ENCODE measurements around the gene PSPC1.
"Not testable (repeated sequence)": the region's sequence is repeated elsewhere in the genome, so short reads cannot be mapped to it uniquely, and the experiment has no call there.

PSPC1 gene

DNA sequence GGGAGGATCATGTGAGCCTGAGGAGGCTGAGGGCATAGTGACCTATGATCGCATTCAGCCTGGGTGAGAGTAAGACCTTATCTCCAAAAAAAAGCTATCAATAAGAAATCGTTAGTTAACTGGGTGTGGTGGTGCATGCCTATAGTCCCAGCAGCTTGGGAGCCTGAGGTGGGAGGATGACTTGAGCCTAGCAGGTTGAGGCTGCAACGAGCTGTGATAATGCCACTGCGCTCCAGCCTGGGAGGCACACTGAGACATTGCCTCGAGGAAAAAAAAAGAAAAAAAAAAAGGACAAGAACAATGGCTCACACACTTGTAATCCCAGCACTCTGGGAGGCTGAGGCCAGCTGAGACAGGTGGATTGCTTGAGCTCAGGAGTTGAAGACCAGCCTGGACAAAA is 16.2 kb downstream of the PSPC1 start:
- no peak for DNase-seq (ENCODE audit: low read depth in 2 of 3, low spot score in 1 of 3)

DNA sequence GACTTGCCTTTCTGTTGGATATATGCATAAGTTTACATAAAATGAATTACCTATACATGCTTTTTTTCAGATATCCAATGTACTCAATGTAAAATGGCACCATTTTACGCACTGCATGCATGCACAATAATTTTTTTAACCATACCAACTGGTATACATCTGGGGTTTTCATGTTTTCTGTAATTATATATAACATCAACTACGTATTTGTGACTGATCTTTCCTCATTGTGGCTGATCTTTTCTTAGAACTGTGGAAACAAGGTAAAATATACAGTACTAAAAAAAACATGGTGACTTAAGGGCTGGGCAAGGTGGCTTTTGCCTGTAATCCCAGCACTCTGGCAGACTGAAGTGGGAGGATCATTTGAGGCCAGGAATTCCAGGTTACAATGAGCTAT is 18.5 kb downstream of the PSPC1 start:
- DNase-seq (ENCODE audit: low read depth in 2 of 3, low spot score in 1 of 3) = no peak

GRCh38 chr13:19763618-19764017 is 19.1 kb downstream of the PSPC1 start:
- no peak for DNase-seq (ENCODE audit: low read depth in 2 of 3, low spot score in 1 of 3)

DNA sequence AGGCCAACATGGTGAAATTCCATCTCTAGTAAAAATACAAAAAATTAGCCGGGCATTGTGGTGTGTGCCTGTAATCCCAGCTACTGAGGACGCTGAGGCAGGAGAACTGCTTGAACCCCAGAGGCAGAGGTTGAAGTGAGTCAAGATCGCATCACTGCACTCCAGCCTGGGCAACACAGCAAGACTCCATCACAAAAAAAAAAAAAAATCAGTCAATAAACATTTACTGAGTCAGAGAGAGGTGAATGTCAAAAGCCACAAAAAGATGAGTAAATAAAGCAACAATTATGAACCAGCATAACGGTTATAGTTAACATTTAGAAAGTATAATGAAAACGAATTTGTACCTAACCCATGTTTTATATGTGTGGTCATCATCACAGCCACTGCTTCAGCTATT is 23.1 kb downstream of the PSPC1 start:
- DNase-seq (ENCODE audit: low read depth in 2 of 3, low spot score in 1 of 3) = no peak

GRCh38 chr13:19742643-19743042 is 40.1 kb downstream of the PSPC1 start:
- DNase-seq (ENCODE audit: low read depth in 2 of 3, low spot score in 1 of 3) = no peak

- no peak for DNase-seq (ENCODE audit: low read depth in 2 of 3, low spot score in 1 of 3)
These were observed 44.7 kb downstream of the PSPC1 start for GRCh38 chr13:19737844-19738557.

GRCh38 chr13:19726611-19727010 is 56.1 kb downstream of the PSPC1 start:
- no peak for DNase-seq (ENCODE audit: low read depth in 2 of 3, low spot score in 1 of 3)

DNA sequence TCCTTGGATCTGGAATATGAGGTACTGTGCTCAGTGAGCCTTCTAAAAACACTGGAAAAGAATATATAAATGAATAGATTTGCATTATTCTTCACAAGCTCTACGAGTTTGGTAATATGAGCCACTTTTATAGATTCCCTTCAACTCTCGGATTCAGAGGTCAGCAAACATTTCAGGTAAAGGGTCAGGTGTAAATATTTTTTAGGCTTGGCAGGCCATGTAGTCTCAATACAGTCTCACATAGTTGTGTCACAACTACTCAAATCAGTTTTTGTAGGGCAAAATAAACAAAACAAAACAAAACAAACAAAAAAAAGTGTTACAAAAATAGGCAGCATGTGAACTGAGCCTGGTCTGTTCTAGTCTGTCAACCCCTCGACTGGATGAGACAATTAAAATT is 57.4 kb downstream of the PSPC1 start:
- DNase-seq (ENCODE audit: low read depth in 2 of 3, low spot score in 1 of 3) = no peak

GRCh38 chr13:19720039-19720438 is 62.7 kb downstream of the PSPC1 start:
- DNase-seq (ENCODE audit: low read depth in 2 of 3, low spot score in 1 of 3) = no peak

GRCh38 chr13:19713186-19713965 is 69.4 kb downstream of the PSPC1 start:
- DNase-seq (ENCODE audit: low read depth in 2 of 3, low spot score in 1 of 3) = peak in 1 of 3 donors; percentile 14

DNA sequence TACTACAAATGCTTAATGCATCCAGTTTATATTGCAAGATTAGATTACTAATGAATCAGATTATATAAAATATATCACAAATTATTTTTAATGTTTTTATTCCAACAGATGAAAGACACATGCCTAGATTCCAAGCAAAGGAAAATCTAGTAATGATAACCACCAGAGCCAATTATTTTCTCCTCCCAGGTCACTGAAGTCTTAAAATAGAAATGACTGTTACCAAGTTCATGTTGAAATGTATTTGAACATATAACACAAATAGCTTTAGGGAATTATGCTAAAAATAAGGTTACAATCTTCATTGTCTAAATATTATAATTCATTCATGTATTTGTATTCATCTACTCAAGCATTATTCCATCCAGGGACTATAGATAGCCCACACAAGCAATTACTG is 73.0 kb downstream of the PSPC1 start:
- not testable (repeated sequence) for DNase-seq (ENCODE audit: low read depth in 2 of 3, low spot score in 1 of 3)

GRCh38 chr13:19709039-19709438 is 73.7 kb downstream of the PSPC1 start:
- not testable (repeated sequence) for DNase-seq (ENCODE audit: low read depth in 2 of 3, low spot score in 1 of 3)

- not testable (repeated sequence) for DNase-seq (ENCODE audit: low read depth in 2 of 3, low spot score in 1 of 3)
These were observed 78.5 kb downstream of the PSPC1 start for GRCh38 chr13:19704256-19704655.

- DNase-seq (ENCODE audit: low read depth in 2 of 3, low spot score in 1 of 3) = not testable (repeated sequence)
These were observed 81.1 kb downstream of the PSPC1 start for GRCh38 chr13:19701619-19702018.

- not testable (repeated sequence) for DNase-seq (ENCODE audit: low read depth in 2 of 3, low spot score in 1 of 3)
These were observed 81.8 kb downstream of the PSPC1 start for GRCh38 chr13:19700963-19701362.

DNA sequence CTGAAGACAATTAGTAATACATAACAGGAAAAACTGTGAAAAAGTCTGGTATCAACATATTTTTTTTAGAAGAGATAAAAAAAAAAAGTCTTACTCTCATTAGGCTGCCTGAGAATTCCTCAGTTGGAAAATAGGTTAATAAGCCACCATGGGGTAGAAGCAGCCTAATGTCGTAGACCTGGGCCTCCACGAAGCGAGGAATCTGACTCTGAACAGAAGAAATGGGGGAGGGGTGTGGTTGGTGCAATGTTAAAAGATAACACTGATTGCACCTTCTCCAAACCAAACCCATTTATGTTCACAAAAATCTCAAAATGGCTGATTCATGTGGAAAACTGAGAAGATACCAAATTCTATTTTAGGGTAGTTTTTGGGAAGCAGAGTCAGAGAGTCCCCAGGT is 86.9 kb downstream of the PSPC1 start:
- DNase-seq (ENCODE audit: low read depth in 2 of 3, low spot score in 1 of 3) = no peak

DNA sequence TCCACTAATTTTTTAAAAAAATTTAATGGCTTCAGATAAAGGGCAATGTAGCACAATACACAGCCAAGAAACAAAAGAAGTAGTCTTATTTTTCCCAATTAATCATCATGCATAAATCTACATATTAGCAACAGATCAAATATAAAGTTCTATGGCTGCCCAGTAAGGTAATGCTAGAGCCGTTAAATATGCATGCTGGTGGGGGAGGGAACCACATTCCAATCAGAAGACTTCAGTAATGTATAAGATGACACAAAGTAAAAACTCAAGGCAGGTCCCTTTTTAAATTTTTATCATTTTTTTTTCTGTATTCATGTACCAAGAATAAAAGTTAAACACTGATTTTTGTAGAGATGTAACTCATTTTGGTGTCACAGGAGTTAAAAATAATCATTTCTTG is 87.3 kb downstream of the PSPC1 start:
- no peak for DNase-seq (ENCODE audit: low read depth in 2 of 3, low spot score in 1 of 3)

DNA sequence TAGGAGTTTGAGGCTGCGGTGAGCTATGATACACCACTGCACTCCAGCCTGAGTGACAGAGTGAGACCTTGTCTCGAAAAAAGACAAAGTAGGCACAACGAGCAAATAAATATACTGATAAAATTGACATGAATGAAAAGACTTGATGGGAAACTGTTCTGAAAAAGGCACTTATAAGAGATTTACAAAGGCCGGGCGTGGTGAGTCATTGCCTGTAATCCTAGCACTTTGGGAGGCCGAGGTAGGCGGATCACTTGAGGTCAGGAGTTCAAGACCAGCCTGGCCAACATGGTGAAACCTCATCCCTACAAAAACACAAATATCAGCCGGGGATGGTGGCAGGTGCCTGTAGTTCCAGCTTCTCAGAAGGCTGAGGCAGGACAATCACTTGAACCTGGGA is 91.3 kb downstream of the PSPC1 start:
- not testable (repeated sequence) for DNase-seq (ENCODE audit: low read depth in 2 of 3, low spot score in 1 of 3)

DNA sequence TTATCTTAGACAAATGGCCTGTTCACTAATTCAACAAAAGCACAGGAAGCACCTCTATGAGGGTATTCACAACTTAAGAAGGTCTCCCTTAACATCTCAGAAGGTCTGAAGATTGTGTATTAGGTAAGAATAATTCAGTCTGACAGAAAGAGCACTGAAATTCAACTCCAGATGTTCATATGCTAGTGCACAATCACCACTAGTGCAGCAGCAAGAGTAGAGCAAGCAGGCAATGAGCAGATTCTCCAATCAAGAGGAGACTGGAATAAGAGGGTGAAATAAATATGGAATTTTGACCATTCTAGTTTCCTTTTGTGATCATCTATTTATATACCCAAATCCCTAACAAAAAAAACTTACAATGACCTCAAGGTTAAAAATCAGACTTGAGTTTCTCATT is 97.3 kb downstream of the PSPC1 start:
- DNase-seq (ENCODE audit: low read depth in 2 of 3, low spot score in 1 of 3) = no peak

- no peak for DNase-seq (ENCODE audit: low read depth in 2 of 3, low spot score in 1 of 3)
These were observed 97.7 kb downstream of the PSPC1 start for GRCh38 chr13:19685034-19685433.

- DNase-seq (ENCODE audit: low read depth in 2 of 3, low spot score in 1 of 3) = no peak
These were observed 101.2 kb downstream of the PSPC1 start for GRCh38 chr13:19681517-19681916.

GRCh38 chr13:19680751-19681150 is 102.0 kb downstream of the PSPC1 start:
- no peak for DNase-seq (ENCODE audit: low read depth in 2 of 3, low spot score in 1 of 3)

GRCh38 chr13:19676168-19676567 is 106.6 kb downstream of the PSPC1 start:
- no peak for DNase-seq (ENCODE audit: low read depth in 2 of 3, low spot score in 1 of 3)

Data from stimulated activated CD4-positive, alpha-beta T cell treated with anti-CD3 and anti-CD28 coated beads, Interleukin-12 subunit alpha, Interleukin-12 subunit beta, amount 100 ng/mL, for 48 hours (primary cell).